Measurements from ENCODE around the gene NACC1.
A peak's percentile ranks its signal among the peaks of the same experiment; 100 is the strongest.

Gene NACC1

GRCh38 chr19:13117772-13118423 lies at the start of gene NACC1:
TSS of gene NACC1 (plus strand) at chr19:13118264. CDS start at chr19:13135208, 16,944 bp downstream.
- peak; percentile 87 for DNase-seq
- in situ Hi-C loops (cut with HindIII; ENCODE audit: low pct_ligation_motif_present, low pct_unique_long_range_greater_than_20kb, low sequenced_read_pairs) = no loop called here

- in situ Hi-C loops (cut with HindIII; ENCODE audit: low pct_ligation_motif_present, low pct_unique_long_range_greater_than_20kb, low sequenced_read_pairs) = no loop called here
- DNase-seq = no peak
Observed at GRCh38 chr19:13069415-13070359, 48.4 kb upstream of the NACC1 start.

GRCh38 chr19:13070425-13071140 lies 47.5 kb upstream of the NACC1 start:
- DNase-seq = no peak
- in situ Hi-C loops (cut with HindIII; ENCODE audit: low pct_ligation_motif_present, low pct_unique_long_range_greater_than_20kb, low sequenced_read_pairs) = no loop called here

- in situ Hi-C loops (cut with HindIII; ENCODE audit: low pct_ligation_motif_present, low pct_unique_long_range_greater_than_20kb, low sequenced_read_pairs) = no loop called here
- DNase-seq = no peak
Observed at GRCh38 chr19:13071444-13072187, 46.4 kb upstream of the NACC1 start.

GRCh38 chr19:13072188-13072908 lies 45.7 kb upstream of the NACC1 start:
- in situ Hi-C loops (cut with HindIII; ENCODE audit: low pct_ligation_motif_present, low pct_unique_long_range_greater_than_20kb, low sequenced_read_pairs) = no loop called here
- no peak for DNase-seq

GRCh38 chr19:13073263-13073662 lies 44.8 kb upstream of the NACC1 start:
- no peak for DNase-seq
- in situ Hi-C loops (cut with HindIII; ENCODE audit: low pct_ligation_motif_present, low pct_unique_long_range_greater_than_20kb, low sequenced_read_pairs) = no loop called here

- in situ Hi-C loops (cut with HindIII; ENCODE audit: low pct_ligation_motif_present, low pct_unique_long_range_greater_than_20kb, low sequenced_read_pairs) = no loop called here
Observed at GRCh38 chr19:13074378-13074777, 43.7 kb upstream of the NACC1 start.

GRCh38 chr19:13076320-13076719 lies 41.7 kb upstream of the NACC1 start:
- no peak for DNase-seq
- in situ Hi-C loops (cut with HindIII; ENCODE audit: low pct_ligation_motif_present, low pct_unique_long_range_greater_than_20kb, low sequenced_read_pairs) = no loop called here

More at GRCh38 chr19:13074378-13074777, 43.7 kb upstream of the NACC1 start:
- no peak for DNase-seq

- in situ Hi-C loops (cut with HindIII; ENCODE audit: low pct_ligation_motif_present, low pct_unique_long_range_greater_than_20kb, low sequenced_read_pairs) = no loop called here
- DNase-seq = no peak
Observed at GRCh38 chr19:13076787-13077186, 41.3 kb upstream of the NACC1 start.

GRCh38 chr19:13077240-13077639 lies 40.8 kb upstream of the NACC1 start:
- in situ Hi-C loops (cut with HindIII; ENCODE audit: low pct_ligation_motif_present, low pct_unique_long_range_greater_than_20kb, low sequenced_read_pairs) = no loop called here
- no peak for DNase-seq

GRCh38 chr19:13078381-13078780 lies 39.7 kb upstream of the NACC1 start:
- DNase-seq = no peak
- in situ Hi-C loops (cut with HindIII; ENCODE audit: low pct_ligation_motif_present, low pct_unique_long_range_greater_than_20kb, low sequenced_read_pairs) = no loop called here

GRCh38 chr19:13078897-13079541 lies 39.0 kb upstream of the NACC1 start:
- in situ Hi-C loops (cut with HindIII; ENCODE audit: low pct_ligation_motif_present, low pct_unique_long_range_greater_than_20kb, low sequenced_read_pairs) = no loop called here
- no peak for DNase-seq

GRCh38 chr19:13079542-13079986 lies 38.5 kb upstream of the NACC1 start:
- in situ Hi-C loops (cut with HindIII; ENCODE audit: low pct_ligation_motif_present, low pct_unique_long_range_greater_than_20kb, low sequenced_read_pairs) = no loop called here
- no peak for DNase-seq

GRCh38 chr19:13082192-13083007 lies 35.7 kb upstream of the NACC1 start:
- DNase-seq = no peak
- in situ Hi-C loops (cut with HindIII; ENCODE audit: low pct_ligation_motif_present, low pct_unique_long_range_greater_than_20kb, low sequenced_read_pairs) = no loop called here

GRCh38 chr19:13083008-13083404 lies 35.1 kb upstream of the NACC1 start:
- in situ Hi-C loops (cut with HindIII; ENCODE audit: low pct_ligation_motif_present, low pct_unique_long_range_greater_than_20kb, low sequenced_read_pairs) = no loop called here
- no peak for DNase-seq

- in situ Hi-C loops (cut with HindIII; ENCODE audit: low pct_ligation_motif_present, low pct_unique_long_range_greater_than_20kb, low sequenced_read_pairs) = no loop called here
- DNase-seq = no peak
Observed at GRCh38 chr19:13083627-13084026, 34.4 kb upstream of the NACC1 start.

GRCh38 chr19:13085666-13086065 lies 32.4 kb upstream of the NACC1 start:
- in situ Hi-C loops (cut with HindIII; ENCODE audit: low pct_ligation_motif_present, low pct_unique_long_range_greater_than_20kb, low sequenced_read_pairs) = no loop called here
- no peak for DNase-seq

Data from ACHN (cell line).